ENCODE results near the gene RTL1. TPM values are rescaled to one million over a fixed set of nuclear protein-coding genes. Genes with fewer than 3 reads are reported as not detected.
A peak's percentile ranks its signal among the peaks of the same experiment; 100 is the strongest.

Gene RTL1
- total RNA-seq = 0.04 and 0.15 TPM in 2 replicates
- polyA plus RNA-seq = 0.02 TPM in 1 of 2 replicates, not detected in the other

- no peak for DNase-seq (ENCODE audit: low read depth in 1 of 2, low spot score in 1 of 2)
- Histone ChIP-seq H3K36me3 (no peaks in the 10 kb centered on the region), H3K27me3 (peaks cover 53% of the 10 kb centered on the region), H3K9me3 (ENCODE audit: low read depth) (no peaks in the 10 kb centered on the region), H3K4me3 (peak within 1 kb of the TSS; percentile 29), H3K27ac (no peak within 1 kb of the TSS), H3K4me1 (ENCODE audit: low read depth) (peaks cover 15% of the 10 kb centered on the region)
- no peak for TF ChIP-seq CTCF (IDR thresholded peaks at IDR 0.05; ENCODE audit: low read depth, low read length)
Measured at GRCh38 chr14:100903672-100904185, at the start of gene RTL1. Gene RTL1 (minus strand): TSS chr14:100903722. CDS start chr14:100884788, 18,934 bp downstream.

- no peaks in the 10 kb centered on the region for H3K9me3 ChIP-seq (ENCODE audit: low read depth)
- H3K4me1 ChIP-seq (ENCODE audit: low read depth) = no peaks in the 10 kb centered on the region
- no peak overlapping the region for H3K4me3 ChIP-seq
- DNase-seq (ENCODE audit: low read depth in 1 of 2, low spot score in 1 of 2) = no peak
- no peak overlapping the region for H3K27ac ChIP-seq
- no peak for TF ChIP-seq CTCF (IDR thresholded peaks at IDR 0.05; ENCODE audit: low read depth, low read length)
- H3K27me3 ChIP-seq = no peaks in the 10 kb centered on the region
- H3K36me3 ChIP-seq = no peaks in the 10 kb centered on the region
Measured at GRCh38 chr14:100950024-100950423, 46.5 kb upstream of the RTL1 start.

- no peaks in the 10 kb centered on the region for H3K9me3 ChIP-seq (ENCODE audit: low read depth)
- no peak for TF ChIP-seq CTCF (IDR thresholded peaks at IDR 0.05; ENCODE audit: low read depth, low read length)
- H3K4me3 ChIP-seq = no peak overlapping the region
- no peaks in the 10 kb centered on the region for H3K36me3 ChIP-seq
- DNase-seq (ENCODE audit: low read depth in 1 of 2, low spot score in 1 of 2) = no peak
- no peaks in the 10 kb centered on the region for H3K4me1 ChIP-seq (ENCODE audit: low read depth)
- H3K27me3 ChIP-seq = peaks cover 6% of the 10 kb centered on the region
- no peak overlapping the region for H3K27ac ChIP-seq
Measured at GRCh38 chr14:100944052-100944451, 40.5 kb upstream of the RTL1 start.

DNA sequence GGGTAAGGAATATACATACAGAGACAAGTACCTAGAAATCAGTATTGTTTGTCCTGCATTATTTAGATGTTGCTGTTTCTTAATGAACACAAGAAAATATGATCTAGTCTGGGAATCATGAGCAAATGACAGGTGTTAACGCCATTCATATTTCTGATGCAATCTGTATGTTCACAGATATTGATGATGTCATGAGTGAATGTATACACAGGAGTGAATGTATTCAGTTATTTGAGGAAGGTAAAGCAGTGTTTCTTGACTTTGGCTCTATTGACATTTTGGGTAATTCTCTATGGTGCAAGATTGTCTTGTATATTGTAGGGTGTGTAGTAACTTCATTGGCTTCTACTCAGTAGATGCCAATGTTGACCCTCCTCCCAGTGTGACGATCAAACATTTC is 26.7 kb upstream of the RTL1 start:
- H3K4me3 ChIP-seq = no peak overlapping the region
- peaks cover 4% of the 10 kb centered on the region for H3K27me3 ChIP-seq
- no peak for DNase-seq (ENCODE audit: low read depth in 1 of 2, low spot score in 1 of 2)
- H3K36me3 ChIP-seq = no peaks in the 10 kb centered on the region
- TF ChIP-seq CTCF (IDR thresholded peaks at IDR 0.05; ENCODE audit: low read depth, low read length) = no peak
- no peaks in the 10 kb centered on the region for H3K9me3 ChIP-seq (ENCODE audit: low read depth)
- no peaks in the 10 kb centered on the region for H3K4me1 ChIP-seq (ENCODE audit: low read depth)
- no peak overlapping the region for H3K27ac ChIP-seq

DNA sequence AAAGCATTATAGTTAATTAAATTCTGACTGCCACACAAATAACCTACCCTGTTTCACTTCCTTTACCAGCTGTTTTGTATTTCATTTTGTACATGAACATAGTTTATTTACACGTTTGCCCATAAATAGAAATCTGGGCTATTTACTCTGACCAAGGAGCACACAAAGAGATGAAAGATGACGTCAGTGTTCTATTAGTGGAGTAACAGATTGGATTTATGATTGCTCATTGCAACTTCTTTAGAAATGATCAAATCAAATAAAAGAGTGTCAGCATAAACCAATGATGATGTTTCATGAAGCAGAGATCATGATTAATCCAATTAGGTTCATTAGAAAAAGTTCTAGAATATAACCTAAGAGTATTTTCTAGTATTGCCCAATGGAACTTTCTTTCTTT is 12.0 kb upstream of the RTL1 start:
- Histone ChIP-seq H3K4me1 (ENCODE audit: low read depth) (no peaks in the 10 kb centered on the region), H3K27me3 (peaks cover 2% of the 10 kb centered on the region), H3K9me3 (ENCODE audit: low read depth) (no peaks in the 10 kb centered on the region), H3K4me3 (no peak overlapping the region), H3K36me3 (no peaks in the 10 kb centered on the region), H3K27ac (no peak overlapping the region)
- DNase-seq (ENCODE audit: low read depth in 1 of 2, low spot score in 1 of 2) = no peak
- no peak for TF ChIP-seq CTCF (IDR thresholded peaks at IDR 0.05; ENCODE audit: low read depth, low read length)

Measured in cardiac muscle cell (in vitro differentiated cells and primary cell).